ES-I3 (cell line): ENCODE data around the gene INPP4B.

Experiments used
- H3K36me3 ChIP-seq: 2 replicates; pipeline ENCODE4 v1.6.1; 2013; ENCODE audit warnings: mild to moderate bottlenecking, low read length, control low read depth, moderate library complexity; ENCODE audit not compliant: insufficient read depth
- H3K4me1 ChIP-seq: 2 replicates; pipeline ENCODE4 v1.6.1; 2013; ENCODE audit warnings: mild to moderate bottlenecking, control low read depth, low read length; ENCODE audit not compliant: insufficient read depth
- H3K9ac ChIP-seq: 2 replicates; pipeline ENCODE4 v1.6.1; 2013; ENCODE audit warnings: low read depth, mild to moderate bottlenecking, low read length, moderate library complexity
- H3K9me3 ChIP-seq: 2 replicates; pipeline ENCODE4 v1.6.1; 2013; ENCODE audit warnings: mild to moderate bottlenecking, low read length, moderate library complexity; ENCODE audit not compliant: control insufficient read depth, insufficient read depth

The INPP4B gene

GRCh38 chr4:142474398-142475087 lies 371.6 kb downstream of the INPP4B start:
- Histone ChIP-seq H3K4me1 (no peaks in the 10 kb centered on the region), H3K9me3 (no peaks in the 10 kb centered on the region), H3K36me3 (no peaks in the 10 kb centered on the region), H3K9ac (no peak overlapping the region)

GRCh38 chr4:142473960-142474338 lies 372.2 kb downstream of the INPP4B start:
- Histone ChIP-seq H3K36me3 (no peaks in the 10 kb centered on the region), H3K9ac (no peak overlapping the region), H3K9me3 (no peaks in the 10 kb centered on the region), H3K4me1 (no peaks in the 10 kb centered on the region)

- Histone ChIP-seq H3K9ac (no peak overlapping the region), H3K4me1 (no peaks in the 10 kb centered on the region), H3K36me3 (no peaks in the 10 kb centered on the region), H3K9me3 (no peaks in the 10 kb centered on the region)
Observed at GRCh38 chr4:142473218-142473959, 372.7 kb downstream of the INPP4B start.

GRCh38 chr4:142467088-142467487 lies 379.0 kb downstream of the INPP4B start:
- Histone ChIP-seq H3K36me3 (no peaks in the 10 kb centered on the region), H3K9ac (no peak overlapping the region), H3K4me1 (no peaks in the 10 kb centered on the region), H3K9me3 (no peaks in the 10 kb centered on the region)

GRCh38 chr4:142465526-142465925 lies 380.6 kb downstream of the INPP4B start:
- no peak overlapping the region for H3K9ac ChIP-seq
- H3K9me3 ChIP-seq, result no peaks in the 10 kb centered on the region
- no peaks in the 10 kb centered on the region for H3K4me1 ChIP-seq
- no peaks in the 10 kb centered on the region for H3K36me3 ChIP-seq

GRCh38 chr4:142463206-142463605 lies 382.9 kb downstream of the INPP4B start:
- Histone ChIP-seq H3K36me3 (no peaks in the 10 kb centered on the region), H3K4me1 (no peaks in the 10 kb centered on the region; the same call in 1 of the 2 replicates), H3K9me3 (no peaks in the 10 kb centered on the region), H3K9ac (no peak overlapping the region)

GRCh38 chr4:142452161-142452855 lies 393.8 kb downstream of the INPP4B start:
- Histone ChIP-seq H3K9me3 (no peaks in the 10 kb centered on the region; the same call in 1 of the 2 replicates), H3K4me1 (no peaks in the 10 kb centered on the region), H3K36me3 (no peaks in the 10 kb centered on the region), H3K9ac (no peak overlapping the region)

- Histone ChIP-seq H3K9me3 (no peaks in the 10 kb centered on the region), H3K36me3 (no peaks in the 10 kb centered on the region), H3K4me1 (no peaks in the 10 kb centered on the region), H3K9ac (no peak overlapping the region)
Observed at GRCh38 chr4:142449771-142450373, 396.2 kb downstream of the INPP4B start.

GRCh38 chr4:142447009-142447408 lies 399.1 kb downstream of the INPP4B start:
- Histone ChIP-seq H3K36me3 (no peaks in the 10 kb centered on the region), H3K9me3 (no peaks in the 10 kb centered on the region), H3K9ac (no peak overlapping the region)

GRCh38 chr4:142443469-142443868 lies 402.6 kb downstream of the INPP4B start:
- Histone ChIP-seq H3K36me3 (no peaks in the 10 kb centered on the region), H3K9ac (no peak overlapping the region), H3K4me1 (no peaks in the 10 kb centered on the region), H3K9me3 (no peaks in the 10 kb centered on the region)

More at GRCh38 chr4:142447009-142447408, 399.1 kb downstream of the INPP4B start:
- no peaks in the 10 kb centered on the region for H3K4me1 ChIP-seq

GRCh38 chr4:142440093-142440492 lies 406.0 kb downstream of the INPP4B start:
- Histone ChIP-seq H3K36me3 (no peaks in the 10 kb centered on the region), H3K4me1 (peaks cover 9% of the 10 kb centered on the region; the same call in 1 of the 2 replicates), H3K9ac (no peak overlapping the region), H3K9me3 (no peaks in the 10 kb centered on the region)

- no peaks in the 10 kb centered on the region for H3K9me3 ChIP-seq
- H3K4me1 ChIP-seq, result peaks cover 9% of the 10 kb centered on the region; the same call in 1 of the 2 replicates
- no peak overlapping the region for H3K9ac ChIP-seq
- no peaks in the 10 kb centered on the region for H3K36me3 ChIP-seq
Observed at GRCh38 chr4:142435599-142436235, 410.4 kb downstream of the INPP4B start.

- Histone ChIP-seq H3K9me3 (no peaks in the 10 kb centered on the region), H3K9ac (no peak overlapping the region), H3K36me3 (no peaks in the 10 kb centered on the region), H3K4me1 (peaks cover 9% of the 10 kb centered on the region; the same call in 1 of the 2 replicates)
Observed at GRCh38 chr4:142434519-142435224, 411.4 kb downstream of the INPP4B start.
